Gastroesophageal sphincter (tissue), 4 donors: ENCODE measurements around the gene UQCRFS1. TPM values are rescaled to one million over a fixed set of nuclear protein-coding genes. Genes with fewer than 3 reads are reported as not detected.

Experiments used
- ATAC-seq: fragments of 150-250 bp; one replicate; pipeline ENCODE4 v1.9.1; 2016; ENCODE audit warnings: mild to moderate bottlenecking, moderate library complexity
- H3K27ac ChIP-seq, 4 donors: fragments of 200-600 bp; sonication (generic) in 3 of 4; 1 replicate in 3 of 4; 2 replicates in 1 of 4; pipeline ENCODE4 v1.5.1; 2016 to 2019
- H3K27me3 ChIP-seq: fragments of 200-600 bp; sonication (generic); one replicate; pipeline ENCODE4 v1.5.1; 2019
- H3K36me3 ChIP-seq, 2 donors: fragments of 200-600 bp; sonication (generic); one replicate each; pipeline ENCODE4 v1.5.1; 2019; ENCODE audit warnings: control low read depth in 1 of 2
- H3K4me1 ChIP-seq, 3 donors: fragments of 200-600 bp; sonication (generic); 1 replicate in 2 of 3; 2 replicates in 1 of 3; pipeline ENCODE4 v1.5.1; 2016 to 2019; ENCODE audit warnings: control low read depth in 2 of 3
- H3K4me3 ChIP-seq, 2 donors: fragments of 200-600 bp; sonication (generic); one replicate each; pipeline ENCODE4 v1.5.1; 2019; ENCODE audit warnings: mild to moderate bottlenecking in 1 of 2, moderate library complexity in 1 of 2
- H3K9me3 ChIP-seq, 3 donors: fragments of 200-600 bp; sonication (generic); one replicate each; pipeline ENCODE4 v1.5.1; 2017 to 2019; ENCODE audit warnings: control low read depth in 2 of 3
- CTCF ChIP-seq, 4 experiments: fragments of 200-600 bp in 2 of 4; fragments of 450-650 bp in 2 of 4; sonication (generic) in 1 of 4; IDR thresholded peaks; one replicate each; pipeline ENCODE4 v1.5.1; 2017 to 2019; ENCODE audit warnings: antibody characterized with exemption in 4 of 4, mild to moderate bottlenecking in 2 of 4, moderate library complexity in 2 of 4
- EP300 ChIP-seq: sonication (generic); formaldehyde crosslinking; IDR thresholded peaks from one replicate; pipeline ENCODE4 v1.6.1; 2017; ENCODE audit warnings: antibody characterized with exemption, mild to moderate bottlenecking
- POLR2A ChIP-seq, 2 donors: fragments of 450-650 bp; IDR thresholded peaks; one replicate each; pipeline ENCODE4 v1.6.1; 2017; ENCODE audit warnings: antibody characterized with exemption in 2 of 2, mild to moderate bottlenecking in 2 of 2, moderate library complexity in 1 of 2
- POLR2AphosphoS5 ChIP-seq: sonication (generic); formaldehyde crosslinking; IDR thresholded peaks from one replicate; pipeline ENCODE4 v1.6.1; 2017; ENCODE audit warnings: antibody characterized with exemption
- WGBS, 2 donors: methylation state at CpG; one replicate each; pipeline ENCODE4 v1.1.5; 2018; ENCODE audit warnings: low coverage in 1 of 2; 5-methylcytosine and 5-hydroxymethylcytosine counted together
- small RNA-seq, 4 donors: library from RNA; depleted of rRNA; stranded (forward); fragments of <200 nt; gene quantifications; one replicate each; pipeline ENCODE3, GENCODE V24; 2016
- total RNA-seq, 4 donors: library from RNA; depleted of rRNA; stranded (reverse); fragments of >200 nt; gene quantifications; one replicate each; pipeline ENCODE4 v1.1.0, GENCODE V29; 2016

UQCRFS1 gene
- total RNA-seq, 4 donors from 2014 or later, result 34.7 to 40.6 (median 37.7) TPM

GRCh38 chr19:29162694-29163093 lies 50.3 kb downstream of the UQCRFS1 start:
- no peak for ATAC-seq
- Histone ChIP-seq H3K9me3 (peaks cover 0 to 18% (median 0%) of the 10 kb centered on the region in 3 donors), H3K27ac (no peak overlapping the region), H3K27me3 (no peaks in the 10 kb centered on the region), H3K4me3 (no peak overlapping the region), H3K4me1 (no peaks in the 10 kb centered on the region), H3K36me3 (no peaks in the 10 kb centered on the region)
- WGBS, 2 donors, result 22 to 38% methylated on average over 2 to 3 of the region's 3 CpGs
- TF ChIP-seq POLR2AphosphoS5 (no peak), POLR2A (IDR thresholded peaks at IDR 0.05) (no peak), EP300 (no peak), CTCF (IDR thresholded peaks at IDR 0.05) (no peak)

- Histone ChIP-seq H3K27ac (no peak overlapping the region), H3K36me3 (no peaks in the 10 kb centered on the region), H3K9me3 (peaks cover 0 to 70% (median 0%) of the 10 kb centered on the region in 3 donors), H3K4me3 (no peak overlapping the region), H3K27me3 (no peaks in the 10 kb centered on the region), H3K4me1 (no peaks in the 10 kb centered on the region)
- TF ChIP-seq POLR2A (IDR thresholded peaks at IDR 0.05), result no peak
- no peak for TF ChIP-seq POLR2AphosphoS5
- no peak for TF ChIP-seq EP300
- no peak for TF ChIP-seq CTCF (IDR thresholded peaks at IDR 0.05)
- WGBS, 2 donors, result 82 to 100% methylated on average over 2 of the region's 2 CpGs
- ATAC-seq, result no peak
Observed at GRCh38 chr19:29155683-29156082, 57.3 kb downstream of the UQCRFS1 start.

Small RNA genes lying within 50 kb of the gene (small RNA-seq; reads per million reads assigned to genes)
- gene RN7SL340P, result 0 reads per million in 4 donors
